Upper lobe of left lung (tissue), 4 donors: ENCODE measurements around the gene STARD7.

Experiments used
- POLR2A ChIP-seq, 4 donors: fragments of 450-650 bp; IDR thresholded peaks; one replicate each; pipeline ENCODE4 v1.5.1; 2016 to 2017; ENCODE audit warnings: antibody characterized with exemption in 4 of 4, mild to moderate bottlenecking in 2 of 4
- POLR2AphosphoS5 ChIP-seq, 2 donors: sonication (generic); formaldehyde crosslinking; IDR thresholded peaks; one replicate each; pipeline ENCODE4 v1.5.1; 2017; ENCODE audit warnings: antibody characterized with exemption in 2 of 2
- TF ChIP-seq, protein P1 (sequence below), 6 experiments: fragments of 450-650 bp in 4 of 6; fragments of 200-600 bp in 2 of 6; sonication (generic) in 2 of 6; IDR thresholded peaks; one replicate each; pipeline ENCODE4 v1.5.1; 2016 to 2019; ENCODE audit warnings: antibody characterized with exemption in 6 of 6

DNA sequence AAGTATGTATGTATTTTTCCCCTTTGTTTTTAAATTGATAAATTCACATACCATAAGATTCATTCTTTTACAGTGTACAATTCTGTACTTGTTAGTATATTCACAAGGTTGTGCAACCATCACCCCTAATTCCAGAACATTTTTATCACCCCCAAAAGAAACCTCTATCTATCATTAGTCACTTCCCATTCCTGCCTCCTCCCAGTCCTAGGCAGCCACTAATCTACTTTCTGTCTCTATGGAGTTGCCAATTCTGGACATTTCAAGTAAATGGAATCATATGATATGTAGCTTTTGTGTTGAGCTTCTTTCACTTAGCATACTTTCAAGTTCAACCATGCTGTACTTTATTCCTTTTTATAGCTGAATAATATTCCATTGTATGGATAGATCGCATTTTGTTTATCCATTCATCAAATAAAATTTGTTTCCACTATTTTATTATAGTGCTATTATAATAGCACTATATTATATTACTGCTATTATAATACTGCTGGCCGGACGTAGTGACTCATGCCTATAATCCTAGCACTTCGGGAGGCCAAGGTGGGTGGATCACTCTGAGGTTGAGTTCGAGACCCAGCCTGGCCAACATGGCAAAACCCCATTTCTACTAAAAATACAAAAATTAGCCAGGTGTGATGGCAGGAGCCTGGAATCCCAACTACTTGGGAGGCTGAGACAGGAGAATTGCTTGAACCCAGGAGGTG lies 10.9 kb downstream of the STARD7 start:
- no peak for TF ChIP-seq POLR2AphosphoS5 (IDR thresholded peaks at IDR 0.05)
- TF ChIP-seq, protein P1, sequence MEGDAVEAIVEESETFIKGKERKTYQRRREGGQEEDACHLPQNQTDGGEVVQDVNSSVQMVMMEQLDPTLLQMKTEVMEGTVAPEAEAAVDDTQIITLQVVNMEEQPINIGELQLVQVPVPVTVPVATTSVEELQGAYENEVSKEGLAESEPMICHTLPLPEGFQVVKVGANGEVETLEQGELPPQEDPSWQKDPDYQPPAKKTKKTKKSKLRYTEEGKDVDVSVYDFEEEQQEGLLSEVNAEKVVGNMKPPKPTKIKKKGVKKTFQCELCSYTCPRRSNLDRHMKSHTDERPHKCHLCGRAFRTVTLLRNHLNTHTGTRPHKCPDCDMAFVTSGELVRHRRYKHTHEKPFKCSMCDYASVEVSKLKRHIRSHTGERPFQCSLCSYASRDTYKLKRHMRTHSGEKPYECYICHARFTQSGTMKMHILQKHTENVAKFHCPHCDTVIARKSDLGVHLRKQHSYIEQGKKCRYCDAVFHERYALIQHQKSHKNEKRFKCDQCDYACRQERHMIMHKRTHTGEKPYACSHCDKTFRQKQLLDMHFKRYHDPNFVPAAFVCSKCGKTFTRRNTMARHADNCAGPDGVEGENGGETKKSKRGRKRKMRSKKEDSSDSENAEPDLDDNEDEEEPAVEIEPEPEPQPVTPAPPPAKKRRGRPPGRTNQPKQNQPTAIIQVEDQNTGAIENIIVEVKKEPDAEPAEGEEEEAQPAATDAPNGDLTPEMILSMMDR (IDR thresholded peaks at IDR 0.05), result no peak
- no peak for TF ChIP-seq POLR2A (IDR thresholded peaks at IDR 0.05)
